GM12878 (cell line): Measurements from ENCODE around the gene USB1.

Source experiments
- IRF3 ChIP-seq: fragments of 450-650 bp; IDR thresholded peaks from 2 replicates; pipeline ENCODE4 v1.6.1; 2014; ENCODE audit warnings: mild to moderate bottlenecking
- SUZ12 ChIP-seq: fragments of 200-600 bp; sonication (generic); IDR thresholded peaks from one replicate; pipeline ENCODE4 v1.6.1; 2018; ENCODE audit warnings: antibody characterized with exemption, mild to moderate bottlenecking; ENCODE audit not compliant: unreplicated experiment

- TF ChIP-seq SUZ12 (no peak), IRF3 (no peak)
These were observed 5.3 kb upstream of the USB1 start for GRCh38 chr16:57995721-57996405.
